22Rv1 (cell line): ENCODE data around the gene COX10.

Source experiments
- ZFX ChIP-seq: fragments of 450-650 bp; IDR thresholded peaks from 2 replicates; pipeline ENCODE4 v1.6.1; 2017; ENCODE audit warnings: antibody characterized with exemption, borderline replicate concordance
- TF ChIP-seq, protein P1 (sequence below): fragments of 450-650 bp; IDR thresholded peaks from 2 replicates; pipeline ENCODE4 v1.5.1; 2017; ENCODE audit warnings: mild to moderate bottlenecking

DNA sequence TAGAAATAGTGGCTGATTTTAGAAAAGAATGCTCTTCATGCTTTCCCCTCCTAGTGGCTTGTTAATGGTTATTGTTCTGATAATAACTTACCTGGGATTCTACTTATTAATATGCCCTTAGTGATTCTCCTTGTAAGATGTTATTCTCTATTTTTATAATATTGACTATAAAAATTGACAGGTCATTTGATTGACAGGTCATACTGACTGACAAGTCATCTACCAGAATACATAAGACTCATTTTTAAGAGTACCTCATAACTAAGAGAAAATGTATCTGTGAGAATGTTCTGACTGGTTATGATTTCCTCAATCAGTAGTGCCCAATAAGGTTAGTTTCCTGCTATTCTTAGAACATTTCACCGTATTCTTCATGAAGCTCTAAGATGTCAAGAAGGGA lies 8.6 kb upstream of the COX10 start:
- TF ChIP-seq, protein P1, sequence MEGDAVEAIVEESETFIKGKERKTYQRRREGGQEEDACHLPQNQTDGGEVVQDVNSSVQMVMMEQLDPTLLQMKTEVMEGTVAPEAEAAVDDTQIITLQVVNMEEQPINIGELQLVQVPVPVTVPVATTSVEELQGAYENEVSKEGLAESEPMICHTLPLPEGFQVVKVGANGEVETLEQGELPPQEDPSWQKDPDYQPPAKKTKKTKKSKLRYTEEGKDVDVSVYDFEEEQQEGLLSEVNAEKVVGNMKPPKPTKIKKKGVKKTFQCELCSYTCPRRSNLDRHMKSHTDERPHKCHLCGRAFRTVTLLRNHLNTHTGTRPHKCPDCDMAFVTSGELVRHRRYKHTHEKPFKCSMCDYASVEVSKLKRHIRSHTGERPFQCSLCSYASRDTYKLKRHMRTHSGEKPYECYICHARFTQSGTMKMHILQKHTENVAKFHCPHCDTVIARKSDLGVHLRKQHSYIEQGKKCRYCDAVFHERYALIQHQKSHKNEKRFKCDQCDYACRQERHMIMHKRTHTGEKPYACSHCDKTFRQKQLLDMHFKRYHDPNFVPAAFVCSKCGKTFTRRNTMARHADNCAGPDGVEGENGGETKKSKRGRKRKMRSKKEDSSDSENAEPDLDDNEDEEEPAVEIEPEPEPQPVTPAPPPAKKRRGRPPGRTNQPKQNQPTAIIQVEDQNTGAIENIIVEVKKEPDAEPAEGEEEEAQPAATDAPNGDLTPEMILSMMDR = no peak
- TF ChIP-seq ZFX = no peak
